Ascending aorta (tissue), 2 donors: ENCODE measurements around the gene ADAM23. TPM values are rescaled to one million over a fixed set of nuclear protein-coding genes. Genes with fewer than 3 reads are reported as not detected.

ENCODE experiments used
- DNase-seq, 2 donors: peaks; one replicate each; pipeline ENCODE4 v3.0.0-alpha.2; 2019; ENCODE audit warnings: low spot score in 2 of 2
- H3K27ac ChIP-seq, 2 donors: fragments of 200-600 bp; sonication (generic); one replicate each; pipeline ENCODE4 v1.5.1; 2016 to 2017; ENCODE audit warnings: mild to moderate bottlenecking in 1 of 2
- H3K27me3 ChIP-seq: fragments of 200-600 bp; sonication (generic); one replicate; pipeline ENCODE4 v1.5.1; 2017
- H3K36me3 ChIP-seq, 2 donors: fragments of 200-600 bp; sonication (generic); one replicate each; pipeline ENCODE4 v1.5.1; 2016
- H3K4me1 ChIP-seq, 2 donors: fragments of 200-600 bp; sonication (generic); one replicate each; pipeline ENCODE4 v1.5.1; 2016 to 2017; ENCODE audit warnings: mild to moderate bottlenecking in 1 of 2
- H3K4me3 ChIP-seq, 2 donors: fragments of 200-600 bp; sonication (generic); one replicate each; pipeline ENCODE4 v1.5.1; 2016 to 2017; ENCODE audit warnings: mild to moderate bottlenecking in 1 of 2
- H3K9me3 ChIP-seq, 2 donors: fragments of 200-600 bp; sonication (generic); one replicate each; pipeline ENCODE4 v1.5.1; 2016
- CTCF ChIP-seq, 3 experiments: fragments of 200-600 bp in 2 of 3; fragments of 450-650 bp in 1 of 3; sonication (generic) in 2 of 3; IDR thresholded peaks; one replicate each; pipeline ENCODE4 v1.5.1; 2016 to 2019; ENCODE audit warnings: antibody characterized with exemption in 3 of 3, mild to moderate bottlenecking in 1 of 3, moderate library complexity in 1 of 3
- intact Hi-C: fragments of 100-400 bp; cut with DNase I; formaldehyde crosslinking; loops from one replicate; pipeline ENCODE4 v1.15.1; 2023
- total RNA-seq: library from RNA; depleted of rRNA; stranded (reverse); fragments of >200 nt; gene quantifications from one replicate; pipeline ENCODE4 v1.1.0, GENCODE V29; 2016

ADAM23 gene
- total RNA-seq, 1 donor from 2014 or later = 2.3 TPM

GRCh38 chr2:206445948-206446347 is 2.6 kb downstream of the ADAM23 start:
- H3K27me3 ChIP-seq = no peaks in the 10 kb centered on the region
- H3K9me3 ChIP-seq = no peaks in the 10 kb centered on the region
- no peak overlapping the region for H3K27ac ChIP-seq
- intact Hi-C loops = no loop called here
- DNase-seq = no peak
- no peak overlapping the region for H3K4me3 ChIP-seq
- no peak for TF ChIP-seq CTCF (IDR thresholded peaks at IDR 0.05)
- H3K4me1 ChIP-seq = peaks cover 0 to 6% of the 10 kb centered on the region in 2 donors
- no peaks in the 10 kb centered on the region for H3K36me3 ChIP-seq

- no peaks in the 10 kb centered on the region for H3K36me3 ChIP-seq
These were observed 8.9 kb downstream of the ADAM23 start for GRCh38 chr2:206452242-206452641.

GRCh38 chr2:206452750-206453149 is 9.4 kb downstream of the ADAM23 start:
- no peak for TF ChIP-seq CTCF (IDR thresholded peaks at IDR 0.05)
- Histone ChIP-seq H3K27me3 (no peaks in the 10 kb centered on the region), H3K27ac (no peak overlapping the region), H3K36me3 (no peaks in the 10 kb centered on the region), H3K4me3 (no peak overlapping the region), H3K4me1 (no peaks in the 10 kb centered on the region), H3K9me3 (no peaks in the 10 kb centered on the region)
- intact Hi-C loops = no loop called here
- no peak for DNase-seq

More at GRCh38 chr2:206452242-206452641, 8.9 kb downstream of the ADAM23 start:
- Histone ChIP-seq H3K27me3 (no peaks in the 10 kb centered on the region), H3K4me1 (no peaks in the 10 kb centered on the region), H3K4me3 (no peak overlapping the region), H3K9me3 (no peaks in the 10 kb centered on the region), H3K27ac (no peak overlapping the region)
- TF ChIP-seq CTCF (IDR thresholded peaks at IDR 0.05) = no peak
- DNase-seq = no peak
- intact Hi-C loops = no loop called here

- intact Hi-C loops = no loop called here
- Histone ChIP-seq H3K9me3 (no peaks in the 10 kb centered on the region), H3K36me3 (no peaks in the 10 kb centered on the region), H3K4me1 (no peaks in the 10 kb centered on the region), H3K27ac (no peak overlapping the region), H3K4me3 (no peak overlapping the region), H3K27me3 (no peaks in the 10 kb centered on the region)
- TF ChIP-seq CTCF (IDR thresholded peaks at IDR 0.05) = no peak
- no peak for DNase-seq
These were observed 12.9 kb downstream of the ADAM23 start for GRCh38 chr2:206456078-206456754.

- Histone ChIP-seq H3K27ac (no peak overlapping the region), H3K36me3 (no peaks in the 10 kb centered on the region), H3K4me3 (no peak overlapping the region), H3K9me3 (no peaks in the 10 kb centered on the region), H3K4me1 (no peaks in the 10 kb centered on the region), H3K27me3 (no peaks in the 10 kb centered on the region)
- intact Hi-C loops = no loop called here
- TF ChIP-seq CTCF (IDR thresholded peaks at IDR 0.05) = no peak
- no peak for DNase-seq
These were observed 13.9 kb downstream of the ADAM23 start for GRCh38 chr2:206457188-206457634.
